Smooth muscle cell (in vitro differentiated cells): ENCODE data around the gene C3orf49. TPM values are rescaled to one million over a fixed set of nuclear protein-coding genes. Genes with fewer than 3 reads are reported as not detected.

Source experiments
- DNase-seq: peaks from one replicate; lab custom pipeline; 2025; ENCODE audit not compliant: unreplicated experiment; lab: John Stamatoyannopoulos, UW
- H2AFZ ChIP-seq: fragments of 200-600 bp; sonication (generic); 2 replicates; pipeline ENCODE4 v1.6.0; 2016; ENCODE audit warnings: antibody characterized with exemption, low read depth, mild to moderate bottlenecking
- H3F3A ChIP-seq: fragments of 200-600 bp; sonication (generic); 2 replicates; pipeline ENCODE4 v1.6.0; 2017; ENCODE audit warnings: antibody characterized with exemption, low read depth
- H3K27ac ChIP-seq: fragments of 200-600 bp; sonication (generic); 2 replicates; pipeline ENCODE4 v1.5.1; 2016; ENCODE audit warnings: low read depth, mild to moderate bottlenecking
- H3K27me3 ChIP-seq: fragments of 200-600 bp; sonication (generic); 2 replicates; pipeline ENCODE4 v1.6.1; 2016; ENCODE audit warnings: low read depth, mild to moderate bottlenecking
- H3K36me3 ChIP-seq: fragments of 200-600 bp; sonication (generic); 2 replicates; pipeline ENCODE4 v1.5.1; 2016; ENCODE audit warnings: low read depth
- H3K4me1 ChIP-seq: fragments of 200-600 bp; sonication (generic); 2 replicates; pipeline ENCODE4 v1.5.1; 2016; ENCODE audit warnings: low read depth
- H3K4me2 ChIP-seq: fragments of 200-600 bp; sonication (generic); 2 replicates; pipeline ENCODE4 v1.6.0; 2016; ENCODE audit warnings: mild to moderate bottlenecking
- H3K4me3 ChIP-seq: fragments of 200-600 bp; sonication (generic); 2 replicates; pipeline ENCODE4 v1.5.1; 2016; ENCODE audit warnings: mild to moderate bottlenecking
- H3K79me2 ChIP-seq: fragments of 200-600 bp; sonication (generic); 2 replicates; pipeline ENCODE4 v1.6.0; 2016; ENCODE audit warnings: low read depth, mild to moderate bottlenecking
- H3K9ac ChIP-seq: fragments of 200-600 bp; sonication (generic); 2 replicates; pipeline ENCODE4 v1.6.0; 2016; ENCODE audit warnings: low read depth
- H3K9me3 ChIP-seq: fragments of 200-600 bp; sonication (generic); replicated peaks from 2 replicates; pipeline ENCODE4 v1.5.1; 2016; ENCODE audit warnings: low read depth
- H4K20me1 ChIP-seq: fragments of 200-600 bp; sonication (generic); 2 replicates; pipeline ENCODE4 v1.6.0; 2016; ENCODE audit warnings: low read depth
- WGBS: methylation state at CpG from one replicate; pipeline ENCODE4 v1.1.7; 2016; ENCODE audit warnings: low lambda C conversion rate; 5-methylcytosine and 5-hydroxymethylcytosine counted together
- polyA plus RNA-seq: library from polyadenylated mRNA; unstranded; fragments of >200 nt; fragmentation: Nextera tagmentation; extraction: Ambion mirVana; gene quantifications from 2 replicates; pipeline ENCODE4 v1.2.1, GENCODE V29; 2016
- total RNA-seq: library from RNA; depleted of rRNA; stranded (reverse); fragments of >200 nt; gene quantifications from 2 replicates; pipeline ENCODE4 v1.2.3, GENCODE V29; 2014
- TF ChIP-seq, protein P1 (sequence below): fragments of 200-600 bp; sonication (generic); IDR thresholded peaks from 2 replicates; pipeline ENCODE4 v1.5.1; 2017; ENCODE audit warnings: borderline replicate concordance, mild to moderate bottlenecking, antibody characterized with exemption; ENCODE audit not compliant: insufficient read depth, poor library complexity, severe bottlenecking

Gene C3orf49
- total and polyA plus RNA-seq, 2 experiments from 2014 or later: not detected

DNA sequence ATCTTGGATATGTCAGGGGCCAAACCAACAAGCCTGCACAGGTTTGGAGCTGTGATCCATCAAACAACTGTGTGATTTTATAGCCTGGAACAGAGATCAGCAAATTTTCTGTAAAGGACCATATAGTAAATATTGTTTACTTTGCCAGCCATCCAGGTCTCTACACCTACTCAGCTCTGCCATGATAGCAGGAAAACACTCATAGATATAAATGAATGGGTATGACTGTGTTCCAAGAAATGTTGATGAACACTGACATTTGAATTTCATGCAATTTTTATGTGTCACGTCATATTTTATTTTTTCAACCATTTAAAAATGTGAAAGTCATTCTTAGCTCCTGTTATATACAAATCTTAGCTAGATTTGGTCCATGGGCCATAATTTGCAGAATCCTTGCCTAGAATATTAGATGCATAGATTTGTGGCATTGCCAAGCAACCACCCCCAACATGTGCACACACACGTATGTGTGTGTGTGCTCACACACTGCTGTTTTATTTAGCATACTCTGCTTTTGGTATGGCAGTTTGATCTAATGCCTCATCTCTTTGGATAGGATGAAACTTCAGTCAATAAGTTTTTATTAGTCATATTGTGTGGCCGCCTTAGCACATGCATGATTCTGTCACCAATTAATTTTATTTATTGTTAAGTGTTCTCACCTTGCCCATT is 51.0 kb downstream of the C3orf49 start:
- DNase-seq: no peak
- no peak overlapping the region for H3K27ac ChIP-seq
- no peaks in the 10 kb centered on the region for H3F3A ChIP-seq
- H3K9ac ChIP-seq: no peak overlapping the region
- WGBS: 97% methylated on average over 3 of the region's 3 CpGs
- no peaks in the 10 kb centered on the region for H3K36me3 ChIP-seq
- no peaks in the 10 kb centered on the region for H3K9me3 ChIP-seq
- TF ChIP-seq, protein P1, sequence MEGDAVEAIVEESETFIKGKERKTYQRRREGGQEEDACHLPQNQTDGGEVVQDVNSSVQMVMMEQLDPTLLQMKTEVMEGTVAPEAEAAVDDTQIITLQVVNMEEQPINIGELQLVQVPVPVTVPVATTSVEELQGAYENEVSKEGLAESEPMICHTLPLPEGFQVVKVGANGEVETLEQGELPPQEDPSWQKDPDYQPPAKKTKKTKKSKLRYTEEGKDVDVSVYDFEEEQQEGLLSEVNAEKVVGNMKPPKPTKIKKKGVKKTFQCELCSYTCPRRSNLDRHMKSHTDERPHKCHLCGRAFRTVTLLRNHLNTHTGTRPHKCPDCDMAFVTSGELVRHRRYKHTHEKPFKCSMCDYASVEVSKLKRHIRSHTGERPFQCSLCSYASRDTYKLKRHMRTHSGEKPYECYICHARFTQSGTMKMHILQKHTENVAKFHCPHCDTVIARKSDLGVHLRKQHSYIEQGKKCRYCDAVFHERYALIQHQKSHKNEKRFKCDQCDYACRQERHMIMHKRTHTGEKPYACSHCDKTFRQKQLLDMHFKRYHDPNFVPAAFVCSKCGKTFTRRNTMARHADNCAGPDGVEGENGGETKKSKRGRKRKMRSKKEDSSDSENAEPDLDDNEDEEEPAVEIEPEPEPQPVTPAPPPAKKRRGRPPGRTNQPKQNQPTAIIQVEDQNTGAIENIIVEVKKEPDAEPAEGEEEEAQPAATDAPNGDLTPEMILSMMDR: no peak
- no peak overlapping the region for H3K4me3 ChIP-seq
- H3K4me1 ChIP-seq: peaks cover 2% of the 10 kb centered on the region
- H3K27me3 ChIP-seq: no peaks in the 10 kb centered on the region
- H3K79me2 ChIP-seq: peaks cover 58% of the 10 kb centered on the region
- H4K20me1 ChIP-seq: peaks cover 59% of the 10 kb centered on the region
- H3K4me2 ChIP-seq: no peak overlapping the region
- H2AFZ ChIP-seq: no peak overlapping the region

DNA sequence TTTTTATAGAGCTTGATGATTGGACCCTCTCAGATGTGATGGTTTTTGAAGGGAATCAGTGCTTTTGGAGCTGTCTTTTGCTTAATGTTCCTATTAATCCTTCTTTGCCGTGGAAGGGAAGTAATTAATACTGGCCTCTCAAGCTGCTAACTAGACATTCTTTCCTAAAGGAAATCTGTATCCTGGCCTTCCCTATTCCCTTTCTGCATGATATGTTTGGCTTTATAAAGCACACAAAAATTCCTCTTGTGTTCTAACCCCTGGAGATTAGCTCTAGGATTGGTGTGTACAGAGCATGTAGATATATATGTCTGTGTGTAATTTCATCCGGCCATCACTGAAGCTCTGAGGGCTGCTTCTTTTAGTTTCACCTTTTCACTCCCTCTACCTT is 51.5 kb downstream of the C3orf49 start:
- no peak overlapping the region for H3K4me2 ChIP-seq
- no peaks in the 10 kb centered on the region for H3F3A ChIP-seq
- no peaks in the 10 kb centered on the region for H3K9me3 ChIP-seq
- no peak overlapping the region for H3K27ac ChIP-seq
- peaks cover 64% of the 10 kb centered on the region for H4K20me1 ChIP-seq
- no peak for DNase-seq
- TF ChIP-seq, protein P1: no peak
- no peaks in the 10 kb centered on the region for H3K36me3 ChIP-seq
- H3K79me2 ChIP-seq: peaks cover 55% of the 10 kb centered on the region
- no peak overlapping the region for H3K4me3 ChIP-seq
- H2AFZ ChIP-seq: no peak overlapping the region
- H3K9ac ChIP-seq: no peak overlapping the region
- WGBS: 72% methylated on average over 2 of the region's 2 CpGs
- no peaks in the 10 kb centered on the region for H3K4me1 ChIP-seq
- no peaks in the 10 kb centered on the region for H3K27me3 ChIP-seq

GRCh38 chr3:63872135-63872924 is 53.2 kb downstream of the C3orf49 start:
- H2AFZ ChIP-seq: no peak overlapping the region
- 71% methylated on average over 2 of the region's 2 CpGs for WGBS
- H3K9me3 ChIP-seq: no peaks in the 10 kb centered on the region
- H3K79me2 ChIP-seq: peaks cover 54% of the 10 kb centered on the region
- no peak overlapping the region for H3K4me3 ChIP-seq
- H3K9ac ChIP-seq: no peak overlapping the region
- no peaks in the 10 kb centered on the region for H3K27me3 ChIP-seq
- H3K4me1 ChIP-seq: peaks cover under 1% of the 10 kb centered on the region
- peak overlapping the region; percentile 51 for H3K27ac ChIP-seq
- peak overlapping the region; percentile 51 for H3K4me2 ChIP-seq
- no peak for DNase-seq
- no peaks in the 10 kb centered on the region for H3K36me3 ChIP-seq
- TF ChIP-seq, protein P1: no peak
- peaks cover 4% of the 10 kb centered on the region for H3F3A ChIP-seq
- H4K20me1 ChIP-seq: peaks cover 79% of the 10 kb centered on the region
